ENCODE data around the gene CACNA1B. TPM values are rescaled to one million over a fixed set of nuclear protein-coding genes. Genes with fewer than 3 reads are reported as not detected.

Gene CACNA1B
- total and polyA plus RNA-seq, 8 donors: 0.03 to 2.2 (median 0.51) TPM; not detected in 2

DNA sequence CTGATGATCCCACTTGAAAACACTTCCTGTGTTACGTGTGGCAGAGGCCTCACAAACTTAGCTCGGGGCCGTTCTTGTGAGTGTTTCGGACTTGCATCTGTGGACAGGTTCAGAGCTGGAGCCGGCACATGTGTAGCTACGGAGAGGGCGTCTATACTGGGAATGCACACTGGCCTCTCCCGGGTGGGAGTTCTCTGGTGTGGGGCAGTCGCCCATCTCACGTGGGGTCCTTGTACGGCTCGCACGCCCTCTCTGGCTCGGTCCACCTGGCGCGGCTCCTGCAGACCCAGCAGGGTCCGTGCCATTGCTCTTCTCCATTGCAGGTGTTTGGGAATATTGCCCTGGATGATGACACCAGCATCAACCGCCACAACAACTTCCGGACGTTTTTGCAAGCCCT, 197.9 kb downstream of the CACNA1B start:
- no peaks in the 10 kb centered on the region for H3K9me3 ChIP-seq
- 87 to 89% (median 87%) methylated on average over 18 to 20 of the region's 20 CpGs for WGBS, 5 donors
- H3K36me3 ChIP-seq: no peaks in the 10 kb centered on the region
- no peak overlapping the region for H3K27ac ChIP-seq
- DNase-seq: peak in 1 of 2 donors; percentile 22
- H3K4me1 ChIP-seq: no peaks in the 10 kb centered on the region
- H3K27me3 ChIP-seq: peaks cover 0 to 20% (median 0%) of the 10 kb centered on the region in 3 donors
- no peak for TF ChIP-seq POLR2A (IDR thresholded peaks at IDR 0.05)
- TF ChIP-seq, protein P1, sequence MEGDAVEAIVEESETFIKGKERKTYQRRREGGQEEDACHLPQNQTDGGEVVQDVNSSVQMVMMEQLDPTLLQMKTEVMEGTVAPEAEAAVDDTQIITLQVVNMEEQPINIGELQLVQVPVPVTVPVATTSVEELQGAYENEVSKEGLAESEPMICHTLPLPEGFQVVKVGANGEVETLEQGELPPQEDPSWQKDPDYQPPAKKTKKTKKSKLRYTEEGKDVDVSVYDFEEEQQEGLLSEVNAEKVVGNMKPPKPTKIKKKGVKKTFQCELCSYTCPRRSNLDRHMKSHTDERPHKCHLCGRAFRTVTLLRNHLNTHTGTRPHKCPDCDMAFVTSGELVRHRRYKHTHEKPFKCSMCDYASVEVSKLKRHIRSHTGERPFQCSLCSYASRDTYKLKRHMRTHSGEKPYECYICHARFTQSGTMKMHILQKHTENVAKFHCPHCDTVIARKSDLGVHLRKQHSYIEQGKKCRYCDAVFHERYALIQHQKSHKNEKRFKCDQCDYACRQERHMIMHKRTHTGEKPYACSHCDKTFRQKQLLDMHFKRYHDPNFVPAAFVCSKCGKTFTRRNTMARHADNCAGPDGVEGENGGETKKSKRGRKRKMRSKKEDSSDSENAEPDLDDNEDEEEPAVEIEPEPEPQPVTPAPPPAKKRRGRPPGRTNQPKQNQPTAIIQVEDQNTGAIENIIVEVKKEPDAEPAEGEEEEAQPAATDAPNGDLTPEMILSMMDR (IDR thresholded peaks at IDR 0.05): no peak
- intact Hi-C loops (cut with DNase I; ENCODE audit: low total_unique reads): no loop called here
- no peak overlapping the region for H3K4me3 ChIP-seq

DNA sequence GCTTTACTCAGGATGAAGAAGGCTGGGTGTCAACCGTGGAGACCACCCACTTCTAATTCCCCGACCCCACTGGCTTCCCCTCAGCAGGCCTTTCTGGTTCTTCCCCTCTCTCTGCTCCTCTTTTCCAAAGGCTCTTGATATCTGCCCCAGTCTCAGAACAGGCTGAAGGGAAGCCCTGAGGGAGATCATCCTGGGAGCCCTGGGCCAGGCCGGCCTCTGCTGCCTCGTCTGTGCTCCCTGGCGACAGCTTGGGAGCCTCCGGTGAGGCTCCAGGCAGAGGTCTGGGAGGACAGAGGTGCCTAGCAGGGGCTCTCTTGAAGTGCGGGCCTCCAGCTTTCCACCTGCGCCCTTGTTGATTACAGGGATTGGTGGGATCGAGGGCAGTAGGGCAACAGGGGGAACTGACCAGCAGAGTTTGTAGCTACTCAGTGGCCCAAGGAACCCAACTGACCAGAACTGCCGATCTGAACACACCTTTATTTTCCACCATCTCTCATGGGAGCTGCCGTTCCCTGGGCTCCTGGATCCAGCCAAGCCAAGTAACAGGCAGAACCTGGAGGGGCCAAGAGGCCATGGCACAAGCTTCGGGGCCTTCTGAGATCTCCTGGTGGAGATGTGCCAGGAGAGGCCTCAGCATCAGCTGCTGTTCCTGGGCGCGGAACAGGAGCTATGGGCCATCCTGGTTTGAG, 198.5 kb downstream of the CACNA1B start:
- Histone ChIP-seq H3K4me3 (no peak overlapping the region), H3K9me3 (no peaks in the 10 kb centered on the region), H3K36me3 (no peaks in the 10 kb centered on the region), H3K27me3 (peaks cover 0 to 25% (median 0%) of the 10 kb centered on the region in 3 donors), H3K27ac (no peak overlapping the region), H3K4me1 (no peaks in the 10 kb centered on the region)
- DNase-seq: peak in 1 of 2 donors; percentile 16
- WGBS, 5 donors: 79 to 86% (median 80%) methylated on average over 10 to 14 of the region's 14 CpGs
- no peak for TF ChIP-seq POLR2A (IDR thresholded peaks at IDR 0.05)
- no peak for TF ChIP-seq EP300 (IDR thresholded peaks at IDR 0.05)
- TF ChIP-seq POLR2AphosphoS5 (IDR thresholded peaks at IDR 0.05): no peak
- TF ChIP-seq, protein P1 (IDR thresholded peaks at IDR 0.05): no peak
- intact Hi-C loops (cut with DNase I; ENCODE audit: low total_unique reads): no loop called here

DNA sequence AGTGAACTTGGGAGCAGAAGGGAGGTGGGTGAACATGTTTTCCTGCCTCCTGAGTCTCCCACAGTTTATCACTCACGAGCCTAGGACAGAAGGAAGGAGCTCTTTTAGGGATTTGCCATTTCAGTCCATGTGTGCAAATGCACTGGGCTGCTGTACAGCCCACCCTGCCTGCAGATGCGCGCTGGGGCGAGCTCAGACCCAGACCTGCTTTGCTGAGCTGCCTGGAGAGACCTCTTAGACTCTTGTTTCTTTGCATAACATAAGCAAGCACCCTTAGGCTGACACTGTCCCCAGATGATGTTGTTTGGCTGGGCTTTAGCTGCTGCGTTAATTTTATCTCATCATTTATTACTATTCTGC, 199.0 kb downstream of the CACNA1B start:
- Histone ChIP-seq H3K4me3 (no peak overlapping the region), H3K4me1 (no peaks in the 10 kb centered on the region), H3K27ac (no peak overlapping the region), H3K9me3 (no peaks in the 10 kb centered on the region), H3K27me3 (peaks cover 0 to 27% (median 0%) of the 10 kb centered on the region in 3 donors), H3K36me3 (no peaks in the 10 kb centered on the region)
- intact Hi-C loops (cut with DNase I; ENCODE audit: low total_unique reads): no loop called here
- no peak for DNase-seq
- TF ChIP-seq POLR2AphosphoS5 (IDR thresholded peaks at IDR 0.05): no peak
- TF ChIP-seq, protein P1 (IDR thresholded peaks at IDR 0.05): no peak
- 68 to 79% (median 76%) methylated on average over 5 of the region's 5 CpGs for WGBS, 5 donors

DNA sequence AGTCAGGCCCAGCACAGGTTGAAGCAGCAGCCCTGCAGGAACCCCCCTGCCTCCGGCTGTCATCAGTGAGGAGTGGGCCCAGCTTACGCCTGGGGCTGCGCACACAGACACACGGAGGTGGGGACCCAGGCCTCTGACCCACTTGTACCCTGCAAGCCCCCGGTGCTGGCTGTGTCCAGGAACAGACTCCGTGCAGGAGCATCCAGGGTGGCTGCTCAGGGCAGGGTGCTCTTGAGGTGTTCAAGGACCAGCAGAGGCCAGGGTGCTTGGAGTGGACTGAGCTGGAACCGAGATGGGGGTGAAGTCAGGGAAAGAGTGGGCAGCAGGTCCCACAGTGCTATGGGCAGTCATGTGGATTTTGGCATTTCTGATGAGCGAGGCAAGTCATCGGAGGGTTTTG, 199.5 kb downstream of the CACNA1B start:
- intact Hi-C loops (cut with DNase I; ENCODE audit: low total_unique reads): no loop called here

More for the DNA sequence above, 199.5 kb downstream of the CACNA1B start:
- Histone ChIP-seq H3K4me3 (no peak overlapping the region), H3K4me1 (no peaks in the 10 kb centered on the region), H3K36me3 (no peaks in the 10 kb centered on the region), H3K27me3 (peaks cover 0 to 27% (median 0%) of the 10 kb centered on the region in 3 donors), H3K9me3 (no peaks in the 10 kb centered on the region), H3K27ac (no peak overlapping the region)
- WGBS, 5 donors: 81 to 89% (median 85%) methylated on average over 9 of the region's 9 CpGs
- DNase-seq: peak in 1 of 2 donors; percentile 13
- TF ChIP-seq POLR2A (IDR thresholded peaks at IDR 0.05) (no peak), EP300 (IDR thresholded peaks at IDR 0.05) (no peak), POLR2AphosphoS5 (IDR thresholded peaks at IDR 0.05) (no peak)
- TF ChIP-seq, protein P1 (IDR thresholded peaks at IDR 0.05): no peak
